Omental fat pad (tissue), 4 donors: ENCODE measurements around the gene NKAPD1. TPM values are rescaled to one million over a fixed set of nuclear protein-coding genes. Genes with fewer than 3 reads are reported as not detected.
A peak's percentile ranks its signal among the peaks of the same experiment; 100 is the strongest.
"Not testable (repeated sequence)": the region's sequence is repeated elsewhere in the genome, so short reads cannot be mapped to it uniquely, and the experiment has no call there.

ENCODE experiments used
- ATAC-seq: fragments of 150-250 bp; one replicate; pipeline ENCODE4 v1.9.1; 2016; ENCODE audit warnings: mild to moderate bottlenecking, moderate library complexity; ENCODE audit not compliant: low FRiP score
- DNase-seq: peaks from one replicate; pipeline ENCODE4 v3.0.0-alpha.2; 2019; ENCODE audit warnings: low spot score
- CTCF ChIP-seq, 3 donors: fragments of 450-650 bp; IDR thresholded peaks; one replicate each; pipeline ENCODE4 v1.5.1; 2016 to 2017; ENCODE audit warnings: antibody characterized with exemption in 3 of 3, mild to moderate bottlenecking in 3 of 3, moderate library complexity in 2 of 3
- total RNA-seq, 4 donors: library from RNA; depleted of rRNA; stranded (reverse); fragments of >200 nt; gene quantifications; one replicate each; pipeline ENCODE4 v1.1.0, GENCODE V29; 2016

NKAPD1 gene
- 10 to 100 TPM; 11.0 to 15.4 (median 11.1) TPM for total RNA-seq

- peak; percentile 92 for ATAC-seq
Measured at GRCh38 chr11:112073941-112074811, at the start of gene NKAPD1, which contains the start of gene PIH1D2. Gene NKAPD1 (plus strand): TSS chr11:112074299. CDS start chr11:112075575, 1,276 bp downstream. Gene PIH1D2 (minus strand): TSS chr11:112074017. CDS start chr11:112073174, 843 bp downstream.

GRCh38 chr11:112024773-112025678 is 49.1 kb upstream of the NKAPD1 start, which contains the start of gene DLAT:
Gene DLAT (plus strand): TSS chr11:112025408. CDS start chr11:112025473, 65 bp downstream.
- DNase-seq: peak; percentile 71
- ATAC-seq: peak; percentile 94
- TF ChIP-seq CTCF (IDR thresholded peaks at IDR 0.05): no peak

More at GRCh38 chr11:112073941-112074811, at the start of gene NKAPD1, which contains the start of gene PIH1D2:
- DNase-seq: peak; percentile 45
- TF ChIP-seq CTCF (IDR thresholded peaks at IDR 0.05): no peak

GRCh38 chr11:112025707-112026106 is 48.4 kb upstream of the NKAPD1 start:
- DNase-seq: no peak
- TF ChIP-seq CTCF (IDR thresholded peaks at IDR 0.05): no peak
- peak; percentile 17 for ATAC-seq

- DNase-seq, ATAC-seq: not testable (repeated sequence)
Measured at GRCh38 chr11:112026784-112027410, 47.2 kb upstream of the NKAPD1 start.

- ATAC-seq (no peak), DNase-seq (no peak)
- TF ChIP-seq CTCF (IDR thresholded peaks at IDR 0.05): no peak
Measured at GRCh38 chr11:112029460-112029859, 44.6 kb upstream of the NKAPD1 start.

- TF ChIP-seq CTCF (IDR thresholded peaks at IDR 0.05): no peak
- DNase-seq: no peak
- no peak for ATAC-seq
Measured at GRCh38 chr11:112033902-112034301, 40.2 kb upstream of the NKAPD1 start.
